ENCODE data around the gene MROH7. TPM values are rescaled to one million over a fixed set of nuclear protein-coding genes. Genes with fewer than 3 reads are reported as not detected.

MROH7 gene
- polyA plus RNA-seq, 3 donors = 1.1 TPM; not detected in 2

DNA sequence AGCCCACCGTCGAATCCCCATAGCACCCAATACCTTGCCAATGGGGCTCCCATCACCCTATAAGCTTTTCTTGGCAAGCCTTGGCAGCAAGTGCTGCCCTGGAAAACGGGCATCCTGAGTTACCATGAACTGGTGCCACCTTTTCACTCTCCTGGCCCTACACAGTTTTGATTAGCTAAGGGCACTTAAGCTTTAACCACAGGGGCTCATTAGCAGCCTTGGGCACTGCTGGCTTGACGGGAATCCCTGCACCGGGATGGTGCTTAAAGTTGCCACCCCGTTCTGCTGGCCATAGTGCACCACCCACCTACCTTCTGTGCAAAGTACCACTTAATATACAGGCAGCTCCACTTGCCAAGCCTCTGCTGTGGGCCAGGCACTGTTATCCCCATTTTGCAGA lies 109.0 kb downstream of the MROH7 start:
- intact Hi-C loops (cut with micrococcal nuclease) = no loop called here
- no peaks in the 10 kb centered on the region for H4K20me1 ChIP-seq (ENCODE audit: insufficient read depth, low read length)
- H3K4me3 ChIP-seq (replicated peaks in 1 of 3; ENCODE audit: low read depth in 2 of 3, low read length in 3 of 3) = no peak overlapping the region
- Mint-ChIP-seq H3K4me1 (no peaks in the 10 kb centered on the region), H3K27ac (no peak overlapping the region), H3K9me3 (no peaks in the 10 kb centered on the region), H3K4me3 (no peak overlapping the region), H3K27me3 (ENCODE audit: low read depth in 3 of 3) (peaks cover 2 to 3% (median 2%) of the 10 kb centered on the region in 3 donors), H3K36me3 (no peaks in the 10 kb centered on the region)
- H3K4me1 ChIP-seq (ENCODE audit: control insufficient read depth in 1 of 2, insufficient read depth in 2 of 2, low read length in 2 of 2) = no peaks in the 10 kb centered on the region
- H2AFZ ChIP-seq (ENCODE audit: insufficient read depth, low read depth, low read length, poor library complexity, severe bottlenecking) = no peak overlapping the region
- no peaks in the 10 kb centered on the region for H3K27me3 ChIP-seq (ENCODE audit: control insufficient read depth in 2 of 2, insufficient read depth in 2 of 2, low read length in 2 of 2)
- H3K9ac ChIP-seq (ENCODE audit: insufficient read depth, low read length, poor library complexity, severe bottlenecking) = no peak overlapping the region
- H3K9me3 ChIP-seq (replicated peaks in 1 of 2; ENCODE audit: control insufficient read depth in 1 of 2, insufficient read depth in 1 of 2, low read length in 2 of 2) = no peaks in the 10 kb centered on the region
- TF ChIP-seq, protein P1, sequence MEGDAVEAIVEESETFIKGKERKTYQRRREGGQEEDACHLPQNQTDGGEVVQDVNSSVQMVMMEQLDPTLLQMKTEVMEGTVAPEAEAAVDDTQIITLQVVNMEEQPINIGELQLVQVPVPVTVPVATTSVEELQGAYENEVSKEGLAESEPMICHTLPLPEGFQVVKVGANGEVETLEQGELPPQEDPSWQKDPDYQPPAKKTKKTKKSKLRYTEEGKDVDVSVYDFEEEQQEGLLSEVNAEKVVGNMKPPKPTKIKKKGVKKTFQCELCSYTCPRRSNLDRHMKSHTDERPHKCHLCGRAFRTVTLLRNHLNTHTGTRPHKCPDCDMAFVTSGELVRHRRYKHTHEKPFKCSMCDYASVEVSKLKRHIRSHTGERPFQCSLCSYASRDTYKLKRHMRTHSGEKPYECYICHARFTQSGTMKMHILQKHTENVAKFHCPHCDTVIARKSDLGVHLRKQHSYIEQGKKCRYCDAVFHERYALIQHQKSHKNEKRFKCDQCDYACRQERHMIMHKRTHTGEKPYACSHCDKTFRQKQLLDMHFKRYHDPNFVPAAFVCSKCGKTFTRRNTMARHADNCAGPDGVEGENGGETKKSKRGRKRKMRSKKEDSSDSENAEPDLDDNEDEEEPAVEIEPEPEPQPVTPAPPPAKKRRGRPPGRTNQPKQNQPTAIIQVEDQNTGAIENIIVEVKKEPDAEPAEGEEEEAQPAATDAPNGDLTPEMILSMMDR (IDR thresholded peaks at IDR 0.05) = no peak
- DNase-seq = no peak
- H3K36me3 ChIP-seq (replicated peaks in 1 of 2; ENCODE audit: control insufficient read depth in 1 of 2, insufficient read depth in 2 of 2, low read length in 2 of 2) = no peaks in the 10 kb centered on the region
- H3K79me2 ChIP-seq (ENCODE audit: insufficient read depth, low read length) = no peaks in the 10 kb centered on the region
- H3K27ac ChIP-seq (ENCODE audit: low read depth in 1 of 2, low read length in 2 of 2) = no peak overlapping the region
- H3K4me2 ChIP-seq (replicated peaks; ENCODE audit: extremely low read depth, low read length, poor library complexity, severe bottlenecking) = no peak overlapping the region
- WGBS (ENCODE audit: insufficient coverage) = 90% methylated on average over 3 of the region's 6 CpGs

DNA sequence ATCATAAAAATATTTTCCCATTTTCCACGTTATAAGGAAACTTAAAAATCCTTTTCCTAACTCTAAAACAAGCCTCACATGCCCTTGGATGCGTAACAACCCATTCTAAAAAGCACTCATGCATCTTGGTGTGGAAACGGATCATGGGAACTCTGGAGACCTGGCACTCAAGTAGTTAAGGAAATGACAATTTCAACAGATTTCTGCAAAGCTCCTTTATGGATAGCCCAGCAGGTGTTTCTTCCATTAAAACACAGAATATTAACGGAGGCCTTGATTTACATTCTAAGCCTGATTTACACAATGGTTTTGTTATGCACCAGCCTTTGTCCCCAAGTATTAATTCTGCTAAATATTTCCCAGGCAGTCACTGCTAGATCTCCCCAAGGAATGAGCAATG lies 109.8 kb downstream of the MROH7 start:
- peaks cover 0 to 4% of the 10 kb centered on the region in 2 donors for H3K36me3 ChIP-seq (replicated peaks in 1 of 2; ENCODE audit: control insufficient read depth in 1 of 2, insufficient read depth in 2 of 2, low read length in 2 of 2)
- no peak overlapping the region for H3K27ac ChIP-seq (ENCODE audit: low read depth in 1 of 2, low read length in 2 of 2)
- H3K9ac ChIP-seq (ENCODE audit: insufficient read depth, low read length, poor library complexity, severe bottlenecking) = no peak overlapping the region
- Mint-ChIP-seq H3K27ac (no peak overlapping the region), H3K9me3 (no peaks in the 10 kb centered on the region), H3K36me3 (no peaks in the 10 kb centered on the region), H3K4me1 (no peaks in the 10 kb centered on the region), H3K4me3 (no peak overlapping the region), H3K27me3 (ENCODE audit: low read depth in 3 of 3) (peaks cover 2 to 3% (median 2%) of the 10 kb centered on the region in 3 donors)
- 81% methylated on average over 4 of the region's 4 CpGs for whole genome bisulfite sequencing (ENCODE audit: insufficient coverage)
- no peaks in the 10 kb centered on the region for H3K4me1 ChIP-seq (ENCODE audit: control insufficient read depth in 1 of 2, insufficient read depth in 2 of 2, low read length in 2 of 2)
- intact Hi-C loops (cut with micrococcal nuclease) = no loop called here
- DNase-seq = no peak
- H3K4me2 ChIP-seq (replicated peaks; ENCODE audit: extremely low read depth, low read length, poor library complexity, severe bottlenecking) = no peak overlapping the region
- no peaks in the 10 kb centered on the region for H3K79me2 ChIP-seq (ENCODE audit: insufficient read depth, low read length)
- no peaks in the 10 kb centered on the region for H4K20me1 ChIP-seq (ENCODE audit: insufficient read depth, low read length)
- no peak overlapping the region for H2AFZ ChIP-seq (ENCODE audit: insufficient read depth, low read depth, low read length, poor library complexity, severe bottlenecking)
- no peaks in the 10 kb centered on the region for H3K27me3 ChIP-seq (ENCODE audit: control insufficient read depth in 2 of 2, insufficient read depth in 2 of 2, low read length in 2 of 2)
- no peak overlapping the region for H3K4me3 ChIP-seq (replicated peaks in 1 of 3; ENCODE audit: low read depth in 2 of 3, low read length in 3 of 3)
- TF ChIP-seq, protein P1 (IDR thresholded peaks at IDR 0.05) = no peak
- H3K9me3 ChIP-seq (replicated peaks in 1 of 2; ENCODE audit: control insufficient read depth in 1 of 2, insufficient read depth in 1 of 2, low read length in 2 of 2) = no peaks in the 10 kb centered on the region
